Ovary (tissue), 9 donors: ENCODE data around the gene MDH1B. TPM values are rescaled to one million over a fixed set of nuclear protein-coding genes. Genes with fewer than 3 reads are reported as not detected.
"Not testable (repeated sequence)": the region's sequence is repeated elsewhere in the genome, so short reads cannot be mapped to it uniquely, and the experiment has no call there.

ENCODE experiments used
- DNase-seq, 5 donors: peaks; one replicate each; pipeline ENCODE4 v3.0.0-alpha.2; 2019 to 2020
- H3K27ac ChIP-seq, 2 donors: fragments of 200-600 bp; one replicate each; pipeline versions ENCODE4 v1.5.1 to v1.8.0; 2019 to 2022
- H3K27me3 ChIP-seq: fragments of 200-600 bp; one replicate; pipeline ENCODE4 v1.8.0; 2022
- H3K36me3 ChIP-seq: fragments of 200-600 bp; sonication (generic); one replicate; pipeline ENCODE4 v1.5.1; 2019
- H3K4me1 ChIP-seq: one replicate; pipeline ENCODE4 v1.8.1; 2013; ENCODE audit warnings: mild to moderate bottlenecking, moderate library complexity; ENCODE audit not compliant: insufficient read depth
- H3K4me3 ChIP-seq: fragments of 200-600 bp; sonication (generic); one replicate; pipeline ENCODE4 v1.5.1; 2017
- H3K9me3 ChIP-seq, 2 donors: fragments of 200-600 bp in 1 of 2; sonication (generic) in 1 of 2; one replicate each; pipeline versions ENCODE4 v1.5.1 to v1.8.1; 2013 to 2019; ENCODE audit warnings: mild to moderate bottlenecking in 1 of 2, moderate library complexity in 1 of 2
- CTCF ChIP-seq, 3 donors: fragments of 450-650 bp in 2 of 3; fragments of 200-600 bp in 1 of 3; IDR thresholded peaks; one replicate each; pipeline versions ENCODE4 v1.5.1 to v1.8.0; 2016 to 2022; ENCODE audit warnings: antibody characterized with exemption in 3 of 3, mild to moderate bottlenecking in 1 of 3
- EP300 ChIP-seq: sonication (generic); formaldehyde crosslinking; IDR thresholded peaks from one replicate; pipeline ENCODE4 v1.6.1; 2017; ENCODE audit warnings: antibody characterized with exemption
- POLR2A ChIP-seq: fragments of 450-650 bp; IDR thresholded peaks from one replicate; pipeline ENCODE4 v1.6.1; 2017; ENCODE audit warnings: antibody characterized with exemption, mild to moderate bottlenecking, moderate library complexity
- WGBS, 3 donors: extraction: QIAGEN DNeasy Blood & Tissue Kit in 1 of 3; methylation state at CpG; one replicate each; pipeline versions ENCODE4 v1.1.5 to v1.1.7; 2013 to 2017; 5-methylcytosine and 5-hydroxymethylcytosine counted together
- intact Hi-C, 4 donors: fragments of 100-400 bp; cut with DNase I; formaldehyde crosslinking; loops; one replicate each; pipeline versions ENCODE4 v1.11.0 to v1.15.1; 2022 to 2023
- polyA plus RNA-seq, 2 donors: library from polyadenylated mRNA; stranded (reverse); fragments of 200-250 nt in 1 of 2; fragments of 350-450 nt in 1 of 2; fragmentation: Illumina TruSeq in 1 of 2; extraction: RNeasy Lipid Tissue Mini Kit (QIAGEN cat#74804) in 1 of 2; gene quantifications; one replicate each; pipeline ENCODE4 v1.2.3, GENCODE V29; 2013 to 2014
- total RNA-seq, 7 donors: library from RNA; depleted of rRNA in 2 of 7; stranded (reverse); fragments of >200 nt in 2 of 7; fragmentation: NEBNext Ultra II Directional in 3 of 7; extraction: Animal tissue kit (Norgen Biotek cat#: 25700) in 3 of 7; gene quantifications; one replicate each; pipeline versions ENCODE4 v1.1.0 to v1.2.4, GENCODE V29; 2016 to 2023
- donor health status: DM: no; HTN: no; CAD: no; lungs with moderate emphysema.
- donor health status: DM: no; HTN: no; CAD: no.
- donor health status: Bipolar disorder and iron deficiency.
- donor health status: DM: yes; HTN: yes; CAD: no.
- donor health status: DM: no; HTN: no; CAD: no.
- donor health status: DM: yes; HTN: yes; CAD: no.

The MDH1B gene
- total and polyA plus RNA-seq, 9 donors = 0.57 to 16.7 (median 1.7) TPM

GRCh38 chr2:206718296-206718695 is 46.8 kb downstream of the MDH1B start, which contains the start of gene DYTN:
Gene DYTN (minus strand): TSS chr2:206718396. CDS start chr2:206718279, 117 bp downstream.
- Histone ChIP-seq H3K4me1 (no peaks in the 10 kb centered on the region), H3K27me3 (no peaks in the 10 kb centered on the region), H3K36me3 (no peaks in the 10 kb centered on the region), H3K9me3 (no peaks in the 10 kb centered on the region), H3K27ac (no peak within 1 kb of the TSS), H3K4me3 (no peak within 1 kb of the TSS)
- TF ChIP-seq POLR2A = no peak
- TF ChIP-seq CTCF (IDR thresholded peaks at IDR 0.05) = no peak
- TF ChIP-seq EP300 = no peak
- 58 to 85% (median 78%) methylated on average over 1 of the region's 1 CpG for WGBS, 3 donors
- intact Hi-C loops = no loop called here
- no peak for DNase-seq

DNA sequence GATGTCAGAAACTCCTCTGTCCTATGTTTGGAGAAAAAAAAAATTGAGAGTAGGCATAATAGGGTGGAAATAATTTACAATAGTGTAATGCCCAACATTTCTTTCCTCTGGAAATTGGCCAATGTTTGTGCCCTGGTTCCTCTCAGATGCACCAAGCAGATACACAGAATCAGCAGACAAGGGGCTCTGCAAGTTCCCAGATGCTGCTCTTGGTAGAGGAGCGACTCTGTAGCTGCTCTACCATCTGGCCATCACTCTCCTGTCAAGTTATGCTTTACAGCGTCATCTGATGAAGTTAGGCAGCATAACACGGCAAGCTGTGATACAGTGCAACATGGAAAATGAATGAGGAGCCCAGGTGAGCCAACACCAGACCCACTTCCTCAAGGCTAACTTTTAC is 48.5 kb downstream of the MDH1B start:
- intact Hi-C loops = no loop called here
- WGBS, 3 donors = 76 to 86% (median 83%) methylated on average over 3 of the region's 3 CpGs
- H3K36me3 ChIP-seq = no peaks in the 10 kb centered on the region

GRCh38 chr2:206715183-206715582 is 49.9 kb downstream of the MDH1B start:
- H3K36me3 ChIP-seq, H3K27ac ChIP-seq, H3K9me3 ChIP-seq, intact Hi-C loops, H3K4me3 ChIP-seq, H3K4me1 ChIP-seq, H3K27me3 ChIP-seq, DNase-seq: not testable (repeated sequence)
- WGBS, 3 donors = 21 to 26% (median 23%) methylated on average over 4 of the region's 4 CpGs

More for the DNA sequence above, 48.5 kb downstream of the MDH1B start:
- Histone ChIP-seq H3K9me3 (no peaks in the 10 kb centered on the region), H3K27ac (no peak overlapping the region), H3K4me3 (no peak overlapping the region), H3K4me1 (no peaks in the 10 kb centered on the region), H3K27me3 (no peaks in the 10 kb centered on the region)
- no peak for TF ChIP-seq EP300
- no peak for TF ChIP-seq POLR2A
- TF ChIP-seq CTCF (IDR thresholded peaks at IDR 0.05) = no peak
- DNase-seq = no peak

- WGBS, 3 donors = 45 to 63% (median 56%) methylated on average over 4 of the region's 4 CpGs
- TF ChIP-seq CTCF (IDR thresholded peaks at IDR 0.05) = no peak
- TF ChIP-seq POLR2A = no peak
- TF ChIP-seq EP300 = no peak
These were observed 51.4 kb downstream of the MDH1B start for GRCh38 chr2:206713746-206714145.

GRCh38 chr2:206708286-206708685 is 56.8 kb downstream of the MDH1B start:
- intact Hi-C loops = loop anchor here in 1 of 4 donors (10.0 kb wide), 1 partner anchor 1197 kb away; no protein-coding TSS in a partner anchor
- no peaks in the 10 kb centered on the region for H3K27me3 ChIP-seq
- no peaks in the 10 kb centered on the region for H3K36me3 ChIP-seq
- H3K4me1 ChIP-seq = no peaks in the 10 kb centered on the region
- no peak overlapping the region for H3K4me3 ChIP-seq
- no peaks in the 10 kb centered on the region for H3K9me3 ChIP-seq
- no peak for DNase-seq
- H3K27ac ChIP-seq = no peak overlapping the region
- WGBS, 3 donors = 52 to 60% (median 56%) methylated on average over 5 of the region's 5 CpGs
- TF ChIP-seq EP300 (no peak), POLR2A (no peak), CTCF (IDR thresholded peaks at IDR 0.05) (no peak)

More at GRCh38 chr2:206713746-206714145, 51.4 kb downstream of the MDH1B start:
- H3K27ac ChIP-seq = no peak overlapping the region
- no peaks in the 10 kb centered on the region for H3K27me3 ChIP-seq
- H3K4me1 ChIP-seq = no peaks in the 10 kb centered on the region
- no peak overlapping the region for H3K4me3 ChIP-seq
- DNase-seq = no peak
- intact Hi-C loops = no loop called here
- no peaks in the 10 kb centered on the region for H3K36me3 ChIP-seq
- no peaks in the 10 kb centered on the region for H3K9me3 ChIP-seq
